GM12892 (cell line): ENCODE results near the gene SCAF8.

Experiments
- POLR2A ChIP-seq: IDR thresholded peaks from 2 replicates; pipeline ENCODE4 v1.6.1; 2011; ENCODE audit warnings: low read depth, low read length, control low read depth
- POLR2AphosphoS5 ChIP-seq: IDR thresholded peaks from 2 replicates; pipeline ENCODE4 v1.6.1; 2011; ENCODE audit warnings: low read depth, low read length, control low read depth
- TAF1 ChIP-seq: IDR thresholded peaks from 2 replicates; pipeline ENCODE4 v1.6.1; 2011; ENCODE audit warnings: low read depth, mild to moderate bottlenecking, control low read depth, low read length, borderline replicate concordance

DNA sequence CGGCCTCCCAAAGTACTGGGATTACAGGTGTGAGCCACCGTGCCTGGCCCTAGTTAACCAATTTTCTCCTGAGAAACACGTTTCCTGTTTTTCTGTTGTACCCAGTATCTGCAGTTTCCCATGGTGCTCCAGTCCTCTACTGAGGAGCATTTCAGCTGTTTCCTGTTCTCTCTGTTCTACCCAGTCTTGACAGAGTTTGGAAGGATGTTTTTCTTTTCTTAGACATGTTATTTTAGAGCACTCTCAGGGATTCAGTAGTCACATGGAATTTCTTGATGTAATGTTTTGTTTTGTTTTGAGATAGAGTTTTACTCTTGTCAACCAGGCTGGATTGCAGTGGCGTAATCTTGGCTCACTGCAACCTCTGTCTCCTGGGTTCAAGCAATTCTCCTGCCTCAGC, 132.1 kb downstream of the SCAF8 start:
- TF ChIP-seq POLR2A (no peak), POLR2AphosphoS5 (no peak), TAF1 (no peak)
